ENCODE data around the gene BBS9.
"Not testable (repeated sequence)": the region's sequence is repeated elsewhere in the genome, so short reads cannot be mapped to it uniquely, and the experiment has no call there.

BBS9 gene

DNA sequence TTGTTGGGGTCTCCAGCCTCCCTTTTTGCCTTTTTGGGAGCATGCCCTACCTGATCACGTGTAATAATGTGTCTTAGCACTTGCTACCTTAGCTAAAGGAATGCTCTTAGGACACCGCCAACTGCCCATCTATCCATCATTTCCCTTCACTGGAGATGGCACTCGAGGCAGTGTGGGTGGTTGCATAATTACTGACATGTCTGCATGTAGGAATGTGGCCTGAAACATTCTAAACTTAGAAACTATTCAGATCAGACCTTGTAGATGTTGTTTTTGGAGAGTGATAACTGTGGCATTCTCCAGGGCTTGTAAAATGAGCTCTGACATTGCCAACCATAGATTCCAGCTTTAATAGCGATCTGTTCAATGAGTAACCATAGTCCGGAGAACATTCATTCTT is 365.8 kb downstream of the BBS9 start:
- no peak for DNase-seq (ENCODE audit: low read depth)

- no peak for DNase-seq (ENCODE audit: low read depth)
Measured at GRCh38 chr7:33497051-33497450, 367.7 kb downstream of the BBS9 start.

- no peak for DNase-seq (ENCODE audit: low read depth)
Measured at GRCh38 chr7:33500703-33501701, 371.6 kb downstream of the BBS9 start.

- DNase-seq (ENCODE audit: low read depth) = no peak
Measured at GRCh38 chr7:33503014-33503413, 373.6 kb downstream of the BBS9 start.

GRCh38 chr7:33503736-33504135 is 374.4 kb downstream of the BBS9 start:
- no peak for DNase-seq (ENCODE audit: low read depth)

GRCh38 chr7:33504266-33504665 is 374.9 kb downstream of the BBS9 start:
- no peak for DNase-seq (ENCODE audit: low read depth)

DNA sequence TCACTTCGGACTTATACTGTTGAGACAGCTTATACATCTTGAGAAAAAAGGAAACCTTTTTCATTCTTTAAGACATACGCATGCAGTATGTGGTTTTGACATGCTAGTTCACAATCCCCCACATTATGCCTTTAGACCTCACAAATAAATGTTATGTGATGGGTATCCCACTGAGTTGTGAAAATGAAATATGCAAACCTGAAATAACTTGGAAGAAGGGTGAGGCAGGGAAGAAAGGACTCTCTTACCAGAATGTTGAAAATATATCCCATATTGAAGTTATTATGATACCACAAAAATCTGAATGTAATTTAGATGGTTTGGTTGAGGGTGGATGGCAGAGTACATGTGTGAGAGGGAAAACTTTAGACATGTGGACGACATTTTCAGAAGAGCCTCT is 379.8 kb downstream of the BBS9 start:
- DNase-seq (ENCODE audit: low read depth) = no peak

DNA sequence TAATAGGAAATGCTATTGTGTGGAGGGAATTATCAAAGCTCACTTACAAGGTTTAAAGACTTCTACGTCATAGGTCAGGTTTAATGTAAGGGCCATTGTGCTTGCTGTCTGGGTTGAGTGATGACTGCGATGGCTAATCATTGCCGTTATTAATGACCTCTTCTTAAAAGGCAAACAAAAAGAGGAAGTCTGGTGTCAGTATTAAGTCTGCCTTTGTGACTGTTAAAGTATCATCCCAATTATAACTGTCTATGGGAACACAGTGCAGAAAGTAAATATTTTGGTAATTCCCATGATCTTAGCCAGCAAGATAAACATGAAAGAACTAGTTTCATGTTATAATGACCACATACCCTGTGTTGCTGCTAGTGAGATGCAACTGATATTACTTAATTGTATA is 382.4 kb downstream of the BBS9 start:
- no peak for DNase-seq (ENCODE audit: low read depth)

- DNase-seq (ENCODE audit: low read depth) = no peak
Measured at GRCh38 chr7:33516568-33516967, 387.2 kb downstream of the BBS9 start.

- DNase-seq (ENCODE audit: low read depth) = no peak
Measured at GRCh38 chr7:33517191-33517590, 387.8 kb downstream of the BBS9 start.

GRCh38 chr7:33527008-33527407 is 397.6 kb downstream of the BBS9 start:
- DNase-seq (ENCODE audit: low read depth) = not testable (repeated sequence)

GRCh38 chr7:33527613-33528012 is 398.2 kb downstream of the BBS9 start:
- not testable (repeated sequence) for DNase-seq (ENCODE audit: low read depth)

- DNase-seq (ENCODE audit: low read depth) = no peak
Measured at GRCh38 chr7:33529070-33529469, 399.7 kb downstream of the BBS9 start.

DNA sequence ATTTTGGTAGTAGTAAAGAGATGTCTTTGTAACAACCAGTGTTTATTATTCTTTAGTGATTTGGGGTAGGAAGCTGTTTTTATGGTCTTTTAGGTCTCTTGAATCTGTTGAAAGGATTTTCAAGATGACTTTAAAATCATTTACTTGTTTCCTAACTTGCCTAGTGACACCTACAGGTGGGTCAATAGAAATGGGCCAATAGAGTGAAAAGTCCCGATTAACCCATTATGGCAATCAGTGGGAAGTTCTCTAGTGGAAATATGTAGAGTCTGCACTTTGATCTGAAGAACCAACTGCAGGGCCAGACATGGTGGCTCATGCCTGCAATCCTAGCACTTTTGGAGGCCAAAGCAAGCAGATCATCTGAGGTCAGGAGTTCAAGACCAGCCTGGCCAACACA is 401.3 kb downstream of the BBS9 start:
- no peak for DNase-seq (ENCODE audit: low read depth)

- no peak for DNase-seq (ENCODE audit: low read depth)
Measured at GRCh38 chr7:33531888-33532287, 402.5 kb downstream of the BBS9 start.

GRCh38 chr7:33534833-33535232 is 405.5 kb downstream of the BBS9 start:
- DNase-seq (ENCODE audit: low read depth) = no peak

- DNase-seq (ENCODE audit: low read depth) = no peak
Measured at GRCh38 chr7:33535989-33536388, 406.6 kb downstream of the BBS9 start.

DNA sequence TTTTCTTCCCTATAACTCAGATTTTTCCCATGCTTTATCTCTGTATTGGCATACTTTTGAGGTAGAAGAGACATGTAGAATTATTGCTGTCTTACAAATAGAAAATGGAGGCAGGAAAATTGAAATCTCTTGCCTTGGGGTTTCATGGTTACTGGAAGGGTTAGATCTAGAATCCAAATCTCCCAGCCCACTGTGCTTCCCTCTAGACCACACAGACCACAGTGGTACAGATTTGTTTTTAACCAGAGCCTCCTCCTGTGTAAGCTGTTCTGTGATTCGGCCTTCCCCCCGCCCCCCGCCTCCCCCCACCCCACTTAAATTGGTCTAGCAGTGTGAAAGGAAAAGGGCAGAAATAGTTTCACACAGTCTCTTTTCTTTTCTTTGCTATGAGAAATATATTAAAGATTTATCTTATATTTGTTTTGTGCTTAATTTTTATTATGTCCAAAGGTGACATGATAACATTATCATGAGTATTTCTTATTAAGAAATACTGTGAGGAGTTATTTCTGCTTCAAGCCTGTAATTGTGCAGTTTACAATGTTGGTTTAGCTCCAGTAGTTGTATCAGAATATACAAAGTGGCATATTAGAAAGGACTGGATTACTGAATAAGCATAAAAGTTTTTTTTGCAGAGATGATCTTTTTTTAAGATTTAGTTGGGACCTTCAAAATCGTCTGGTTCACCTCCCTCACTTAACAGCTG is 407.2 kb downstream of the BBS9 start:
- DNase-seq (ENCODE audit: low read depth) = no peak

DNA sequence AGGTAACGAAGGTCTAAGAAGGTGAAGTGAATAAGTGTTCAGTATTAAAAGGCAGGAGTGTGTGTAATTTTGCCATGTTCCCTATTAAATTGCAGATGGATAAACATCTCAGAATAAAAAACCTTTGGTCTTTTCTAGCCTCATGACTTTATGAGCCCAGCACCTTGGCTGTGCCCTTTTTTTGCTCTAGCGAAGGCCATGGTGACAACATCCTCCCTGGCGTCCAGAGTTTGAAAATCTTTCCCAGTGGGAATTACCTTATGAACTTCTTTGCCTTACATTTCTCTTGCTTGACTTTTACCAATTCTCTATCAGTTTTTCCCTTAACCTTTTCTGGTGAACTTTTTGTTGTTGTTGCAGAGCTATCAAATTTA is 407.7 kb downstream of the BBS9 start:
- no peak for DNase-seq (ENCODE audit: low read depth)

- DNase-seq (ENCODE audit: low read depth) = no peak
Measured at GRCh38 chr7:33539198-33539597, 409.8 kb downstream of the BBS9 start.

- DNase-seq (ENCODE audit: low read depth) = no peak
Measured at GRCh38 chr7:33539659-33540400, 410.5 kb downstream of the BBS9 start.

DNA sequence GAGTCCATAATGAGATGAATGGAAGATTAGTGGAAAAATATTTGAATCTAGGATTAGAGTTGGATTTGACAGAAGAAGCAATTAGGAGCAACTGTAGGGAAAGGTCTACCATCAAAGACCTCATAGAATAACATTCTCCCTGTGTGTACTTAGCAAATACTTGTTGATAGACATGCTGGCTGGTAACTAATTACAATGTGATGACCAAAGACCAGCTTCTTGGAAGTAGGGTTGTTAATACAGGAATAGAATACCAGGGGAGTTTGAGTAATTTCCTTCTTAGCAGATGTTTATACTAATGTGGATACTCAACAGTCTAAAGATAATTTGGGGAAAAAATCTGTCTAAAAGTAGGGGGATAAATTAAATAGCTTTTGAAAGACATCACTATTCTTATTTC is 418.5 kb downstream of the BBS9 start:
- DNase-seq (ENCODE audit: low read depth) = no peak

- DNase-seq (ENCODE audit: low read depth) = no peak
Measured at GRCh38 chr7:33550363-33550762, 421.0 kb downstream of the BBS9 start.
